BJ (cell line): Measurements from ENCODE around the gene SMTNL2. TPM values are rescaled to one million over a fixed set of nuclear protein-coding genes. Genes with fewer than 3 reads are reported as not detected.

Experiments
- CTCF ChIA-PET: fragments of 350-600 bp; formaldehyde crosslinking; extraction: SDS; loops from one replicate; lab custom pipeline; 2021; ENCODE audit warnings: antibody characterized with exemption, inconsistent platforms; lab: Yijun Ruan, JAX
- POLR2A ChIA-PET: fragments of 300-600 bp; sonication (Branson Sonifier 250); formaldehyde crosslinking; extraction: SDS; loops from one replicate; lab custom pipeline; 2021; ENCODE audit warnings: antibody characterized with exemption; lab: Charles Lee
- DNase-seq: peaks from one replicate; pipeline ENCODE4 v3.0.0-alpha.2; 2011; ENCODE audit warnings: low read depth
- H3K27me3 ChIP-seq: 2 replicates; pipeline ENCODE4 v1.6.0; 2011; ENCODE audit warnings: low read length; ENCODE audit not compliant: control insufficient read depth, insufficient read depth
- H3K36me3 ChIP-seq: 2 replicates; pipeline ENCODE4 v1.5.1; 2011; ENCODE audit warnings: low read length; ENCODE audit not compliant: control insufficient read depth, insufficient read depth
- H3K4me3 ChIP-seq: 2 replicates; pipeline ENCODE4 v1.5.1; 2011; ENCODE audit warnings: low read depth, mild to moderate bottlenecking, control low read depth, low read length
- polyA plus RNA-seq: library from polyadenylated mRNA; depleted of rRNA; stranded (reverse); fragments of >200 nt; gene quantifications from 2 replicates; pipeline ENCODE4 v1.2.3, GENCODE V29; 2011
- TF ChIP-seq, protein P1 (sequence below): IDR thresholded peaks from 2 replicates; pipeline ENCODE4 v1.5.1; 2011; ENCODE audit warnings: low read depth, mild to moderate bottlenecking, control low read depth, inconsistent platforms, low read length, moderate library complexity; ENCODE audit not compliant: insufficient read depth

Gene SMTNL2
- polyA plus RNA-seq, 1 experiment, result not detected

GRCh38 chr17:4582101-4582501, 2.2 kb upstream of the SMTNL2 start:
- TF ChIP-seq, protein P1, sequence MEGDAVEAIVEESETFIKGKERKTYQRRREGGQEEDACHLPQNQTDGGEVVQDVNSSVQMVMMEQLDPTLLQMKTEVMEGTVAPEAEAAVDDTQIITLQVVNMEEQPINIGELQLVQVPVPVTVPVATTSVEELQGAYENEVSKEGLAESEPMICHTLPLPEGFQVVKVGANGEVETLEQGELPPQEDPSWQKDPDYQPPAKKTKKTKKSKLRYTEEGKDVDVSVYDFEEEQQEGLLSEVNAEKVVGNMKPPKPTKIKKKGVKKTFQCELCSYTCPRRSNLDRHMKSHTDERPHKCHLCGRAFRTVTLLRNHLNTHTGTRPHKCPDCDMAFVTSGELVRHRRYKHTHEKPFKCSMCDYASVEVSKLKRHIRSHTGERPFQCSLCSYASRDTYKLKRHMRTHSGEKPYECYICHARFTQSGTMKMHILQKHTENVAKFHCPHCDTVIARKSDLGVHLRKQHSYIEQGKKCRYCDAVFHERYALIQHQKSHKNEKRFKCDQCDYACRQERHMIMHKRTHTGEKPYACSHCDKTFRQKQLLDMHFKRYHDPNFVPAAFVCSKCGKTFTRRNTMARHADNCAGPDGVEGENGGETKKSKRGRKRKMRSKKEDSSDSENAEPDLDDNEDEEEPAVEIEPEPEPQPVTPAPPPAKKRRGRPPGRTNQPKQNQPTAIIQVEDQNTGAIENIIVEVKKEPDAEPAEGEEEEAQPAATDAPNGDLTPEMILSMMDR, result no peak
- ChIA-PET CTCF (interaction anchor here (0.7 to 1.0 kb wide), 2 partner anchors 15 to 43 kb away, joined by 3 to 4 read pairs; no protein-coding TSS in a partner anchor), POLR2A (no interaction called here)
- Histone ChIP-seq H3K27me3 (peaks cover 44% of the 10 kb centered on the region), H3K4me3 (no peak overlapping the region), H3K36me3 (no peaks in the 10 kb centered on the region)
- DNase-seq, result no peak

- H3K4me3 ChIP-seq, result no peak overlapping the region
- no peaks in the 10 kb centered on the region for H3K36me3 ChIP-seq
- ChIA-PET CTCF (no interaction called here), POLR2A (no interaction called here)
- TF ChIP-seq, protein P1, result no peak
- DNase-seq, result no peak
- H3K27me3 ChIP-seq, result peaks cover 42% of the 10 kb centered on the region
These were observed 1.6 kb upstream of the SMTNL2 start for GRCh38 chr17:4582691-4583090.

- no peaks in the 10 kb centered on the region for H3K36me3 ChIP-seq
- peaks cover 45% of the 10 kb centered on the region for H3K27me3 ChIP-seq
- ChIA-PET CTCF (interaction anchor here (1.0 kb wide), 1 partner anchor 18 kb away, joined by 3 read pairs; no protein-coding TSS in a partner anchor), POLR2A (no interaction called here)
- no peak overlapping the region for H3K4me3 ChIP-seq
- DNase-seq, result no peak
- TF ChIP-seq, protein P1, result no peak
These were observed 1.1 kb upstream of the SMTNL2 start for GRCh38 chr17:4583206-4583605.

- Histone ChIP-seq H3K27me3 (peaks cover 45% of the 10 kb centered on the region), H3K4me3 (no peak overlapping the region), H3K36me3 (no peaks in the 10 kb centered on the region)
- TF ChIP-seq, protein P1, result peak; percentile 34
- ChIA-PET CTCF (interaction anchor here (0.8 to 1.0 kb wide), 2 partner anchors 17 to 18 kb away, joined by 3 to 4 read pairs; no protein-coding TSS in a partner anchor), POLR2A (no interaction called here)
- DNase-seq, result no peak
These were observed 588 bp upstream of the SMTNL2 start for GRCh38 chr17:4583782-4584100.

DNA sequence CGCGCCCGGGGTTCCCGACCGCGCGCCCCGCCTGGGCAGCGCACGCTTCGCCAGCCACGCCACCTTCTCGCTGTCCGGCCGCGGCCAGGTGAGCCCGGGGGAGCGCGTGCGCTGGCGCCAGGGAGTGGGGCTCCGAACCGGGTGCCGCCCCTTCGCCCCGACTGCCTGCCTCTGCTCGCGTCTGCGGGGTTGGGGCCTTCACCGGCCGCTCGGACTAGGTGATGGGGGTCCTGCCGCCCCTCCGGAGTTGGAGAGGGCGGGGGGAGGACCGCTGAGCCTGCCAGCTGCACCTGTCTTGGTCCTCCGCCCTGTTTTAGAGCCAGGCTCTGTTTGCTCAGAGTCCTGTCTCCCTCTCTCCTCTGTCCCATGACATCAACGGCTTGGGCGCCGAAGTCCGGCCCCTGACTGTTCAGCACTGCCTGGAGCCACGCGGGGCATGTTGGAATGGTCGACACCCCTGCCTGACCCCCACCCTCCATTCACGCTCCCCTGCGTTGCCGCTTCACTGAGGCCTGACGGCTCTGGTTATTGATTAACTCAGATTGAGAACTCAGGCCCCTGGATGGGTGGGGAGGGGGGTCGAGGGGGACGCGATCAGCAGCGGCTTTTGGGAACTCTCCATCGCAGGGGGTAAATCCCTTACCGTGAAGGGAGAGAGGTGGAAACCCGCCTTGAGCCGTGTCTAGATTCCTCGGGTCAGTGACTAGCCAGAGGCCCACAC, 748 bp downstream of the SMTNL2 start:
- H3K27me3 ChIP-seq, result peaks cover 45% of the 10 kb centered on the region
- CTCF ChIA-PET, result no interaction called here

More for the DNA sequence above, 748 bp downstream of the SMTNL2 start:
- no peak for DNase-seq
- H3K4me3 ChIP-seq, result no peak overlapping the region
- no peaks in the 10 kb centered on the region for H3K36me3 ChIP-seq
- TF ChIP-seq, protein P1, result no peak
- POLR2A ChIA-PET, result no interaction called here
